NCI-H2227 treated with DMSO at 0.1 percent for 48 hours (cell line): ENCODE measurements around the gene LRRC1.

Experiments used
- DNase-seq: peaks from one replicate; lab custom pipeline; 2025; lab: John Stamatoyannopoulos, UW

LRRC1 gene

GRCh38 chr6:53925891-53926290 is 131.1 kb downstream of the LRRC1 start:
- DNase-seq = no peak

- no peak for DNase-seq
Observed at GRCh38 chr6:53926505-53926904, 131.7 kb downstream of the LRRC1 start.

GRCh38 chr6:53928641-53929040 is 133.8 kb downstream of the LRRC1 start:
- DNase-seq = no peak

- DNase-seq = no peak
Observed at GRCh38 chr6:53929041-53929820, 134.4 kb downstream of the LRRC1 start.

GRCh38 chr6:53929821-53930120 is 135.0 kb downstream of the LRRC1 start:
- DNase-seq = no peak

- DNase-seq = no peak
Observed at GRCh38 chr6:53930330-53930729, 135.5 kb downstream of the LRRC1 start.

GRCh38 chr6:53931086-53931485 is 136.3 kb downstream of the LRRC1 start:
- DNase-seq = no peak

- no peak for DNase-seq
Observed at GRCh38 chr6:53932516-53932915, 137.7 kb downstream of the LRRC1 start.

- DNase-seq = no peak
Observed at GRCh38 chr6:53934023-53934422, 139.2 kb downstream of the LRRC1 start.

GRCh38 chr6:53937461-53937860 is 142.7 kb downstream of the LRRC1 start:
- no peak for DNase-seq

- no peak for DNase-seq
Observed at GRCh38 chr6:53938810-53939209, 144.0 kb downstream of the LRRC1 start.

GRCh38 chr6:53939830-53940229 is 145.0 kb downstream of the LRRC1 start:
- DNase-seq = no peak

- no peak for DNase-seq
Observed at GRCh38 chr6:53943395-53943794, 148.6 kb downstream of the LRRC1 start.

GRCh38 chr6:53944091-53944490 is 149.3 kb downstream of the LRRC1 start:
- no peak for DNase-seq

GRCh38 chr6:53944543-53944942 is 149.7 kb downstream of the LRRC1 start:
- no peak for DNase-seq

GRCh38 chr6:53945765-53946407 is 151.1 kb downstream of the LRRC1 start:
- DNase-seq = no peak

GRCh38 chr6:53947780-53948179 is 153.0 kb downstream of the LRRC1 start:
- DNase-seq = no peak

- no peak for DNase-seq
Observed at GRCh38 chr6:53951383-53951782, 156.6 kb downstream of the LRRC1 start.

- peak; percentile 35 for DNase-seq
Observed at GRCh38 chr6:53956068-53956711, 161.4 kb downstream of the LRRC1 start.

- no peak for DNase-seq
Observed at GRCh38 chr6:53956804-53957203, 162.0 kb downstream of the LRRC1 start.

- no peak for DNase-seq
Observed at GRCh38 chr6:53959717-53960116, 164.9 kb downstream of the LRRC1 start.

- no peak for DNase-seq
Observed at GRCh38 chr6:53960311-53960710, 165.5 kb downstream of the LRRC1 start.

GRCh38 chr6:53961679-53962370 is 167.0 kb downstream of the LRRC1 start:
- DNase-seq = no peak
